ENCODE data around the gene COX19. TPM values are rescaled to one million over a fixed set of nuclear protein-coding genes. Genes with fewer than 3 reads are reported as not detected.

Gene COX19
- total RNA-seq, 4 donors from 2014 or later = 6.3 to 13.3 (median 9.7) TPM

DNA sequence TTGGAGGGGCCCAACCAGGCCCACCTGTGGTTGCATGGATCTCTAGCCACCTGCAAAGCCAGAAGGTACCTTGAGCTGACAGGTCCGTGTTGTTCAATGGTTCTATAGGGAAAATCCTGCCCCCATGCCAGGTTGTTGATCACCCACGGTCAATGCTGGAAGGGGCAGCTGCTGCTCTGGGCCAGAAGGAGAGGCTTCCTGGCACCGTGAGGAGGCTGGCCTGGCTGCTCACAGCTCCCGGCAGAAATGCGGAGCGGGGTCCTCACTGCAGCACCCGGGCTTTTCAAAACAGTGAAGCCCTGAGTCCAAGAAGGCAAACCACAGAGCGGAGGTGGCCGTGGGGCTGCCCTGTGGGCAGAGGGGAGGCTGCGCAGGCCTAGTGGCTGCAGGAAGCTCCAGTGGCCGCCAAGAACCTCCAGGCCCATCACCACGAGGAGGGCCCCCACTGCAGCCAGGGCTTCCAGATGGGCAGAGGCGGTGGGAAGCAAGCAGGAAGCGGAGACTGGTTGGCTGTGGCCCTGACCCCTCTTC, 44.0 kb upstream of the COX19 start:
- DNase-seq (ENCODE audit: extremely low spot score) = no peak
- 80% methylated on average over 12 of the region's 14 CpGs for WGBS
- Histone ChIP-seq H3K36me3 (peaks cover 0 to 59% (median 34%) of the 10 kb centered on the region in 4 donors), H3K4me1 (peaks cover 0 to 46% (median 16%) of the 10 kb centered on the region in 4 donors), H3K27me3 (no peaks in the 10 kb centered on the region), H3K4me3 (no peak overlapping the region), H3K9me3 (no peaks in the 10 kb centered on the region), H3K27ac (replicated peaks in 1 of 4) (no peak overlapping the region)
- intact Hi-C loops (cut with DNase I) = no loop called here
- TF ChIP-seq POLR2AphosphoS5 (IDR thresholded peaks at IDR 0.05) = no peak
- TF ChIP-seq POLR2A (IDR thresholded peaks at IDR 0.05; ENCODE audit: low read depth) = no peak
- TF ChIP-seq EP300 (IDR thresholded peaks at IDR 0.05) = no peak
- TF ChIP-seq, protein P1, sequence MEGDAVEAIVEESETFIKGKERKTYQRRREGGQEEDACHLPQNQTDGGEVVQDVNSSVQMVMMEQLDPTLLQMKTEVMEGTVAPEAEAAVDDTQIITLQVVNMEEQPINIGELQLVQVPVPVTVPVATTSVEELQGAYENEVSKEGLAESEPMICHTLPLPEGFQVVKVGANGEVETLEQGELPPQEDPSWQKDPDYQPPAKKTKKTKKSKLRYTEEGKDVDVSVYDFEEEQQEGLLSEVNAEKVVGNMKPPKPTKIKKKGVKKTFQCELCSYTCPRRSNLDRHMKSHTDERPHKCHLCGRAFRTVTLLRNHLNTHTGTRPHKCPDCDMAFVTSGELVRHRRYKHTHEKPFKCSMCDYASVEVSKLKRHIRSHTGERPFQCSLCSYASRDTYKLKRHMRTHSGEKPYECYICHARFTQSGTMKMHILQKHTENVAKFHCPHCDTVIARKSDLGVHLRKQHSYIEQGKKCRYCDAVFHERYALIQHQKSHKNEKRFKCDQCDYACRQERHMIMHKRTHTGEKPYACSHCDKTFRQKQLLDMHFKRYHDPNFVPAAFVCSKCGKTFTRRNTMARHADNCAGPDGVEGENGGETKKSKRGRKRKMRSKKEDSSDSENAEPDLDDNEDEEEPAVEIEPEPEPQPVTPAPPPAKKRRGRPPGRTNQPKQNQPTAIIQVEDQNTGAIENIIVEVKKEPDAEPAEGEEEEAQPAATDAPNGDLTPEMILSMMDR (IDR thresholded peaks at IDR 0.05) = no peak

DNA sequence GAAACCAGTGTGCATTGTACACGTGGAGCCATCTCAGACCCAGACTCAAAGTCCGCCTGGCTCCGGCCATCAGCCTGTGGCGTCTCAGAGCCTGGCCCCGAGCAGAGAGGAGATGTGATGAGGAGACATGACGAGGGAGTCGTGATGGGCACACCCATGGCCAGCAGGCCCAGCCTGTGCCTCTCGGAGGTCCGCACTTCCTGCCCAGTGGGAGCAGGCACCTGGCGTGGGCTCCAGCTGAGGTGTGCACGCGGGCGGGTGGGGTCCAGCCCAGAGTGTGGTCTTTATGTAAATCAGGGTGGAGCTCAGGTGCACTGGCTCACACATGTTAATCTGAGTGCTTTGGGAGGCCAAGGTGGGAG, 43.0 kb upstream of the COX19 start:
- DNase-seq (ENCODE audit: extremely low spot score) = no peak
- intact Hi-C loops (cut with DNase I) = no loop called here
- Histone ChIP-seq H3K9me3 (no peaks in the 10 kb centered on the region), H3K36me3 (peaks cover 0 to 59% (median 34%) of the 10 kb centered on the region in 4 donors), H3K4me1 (peaks cover 0 to 48% (median 23%) of the 10 kb centered on the region in 4 donors), H3K4me3 (no peak overlapping the region), H3K27ac (replicated peaks in 1 of 4) (no peak overlapping the region), H3K27me3 (no peaks in the 10 kb centered on the region)
- 94% methylated on average over 10 of the region's 13 CpGs for WGBS
- TF ChIP-seq EP300 (IDR thresholded peaks at IDR 0.05) = no peak
- TF ChIP-seq, protein P1 (IDR thresholded peaks at IDR 0.05) = no peak
- no peak for TF ChIP-seq POLR2A (IDR thresholded peaks at IDR 0.05; ENCODE audit: low read depth)
- TF ChIP-seq POLR2AphosphoS5 (IDR thresholded peaks at IDR 0.05) = no peak

DNA sequence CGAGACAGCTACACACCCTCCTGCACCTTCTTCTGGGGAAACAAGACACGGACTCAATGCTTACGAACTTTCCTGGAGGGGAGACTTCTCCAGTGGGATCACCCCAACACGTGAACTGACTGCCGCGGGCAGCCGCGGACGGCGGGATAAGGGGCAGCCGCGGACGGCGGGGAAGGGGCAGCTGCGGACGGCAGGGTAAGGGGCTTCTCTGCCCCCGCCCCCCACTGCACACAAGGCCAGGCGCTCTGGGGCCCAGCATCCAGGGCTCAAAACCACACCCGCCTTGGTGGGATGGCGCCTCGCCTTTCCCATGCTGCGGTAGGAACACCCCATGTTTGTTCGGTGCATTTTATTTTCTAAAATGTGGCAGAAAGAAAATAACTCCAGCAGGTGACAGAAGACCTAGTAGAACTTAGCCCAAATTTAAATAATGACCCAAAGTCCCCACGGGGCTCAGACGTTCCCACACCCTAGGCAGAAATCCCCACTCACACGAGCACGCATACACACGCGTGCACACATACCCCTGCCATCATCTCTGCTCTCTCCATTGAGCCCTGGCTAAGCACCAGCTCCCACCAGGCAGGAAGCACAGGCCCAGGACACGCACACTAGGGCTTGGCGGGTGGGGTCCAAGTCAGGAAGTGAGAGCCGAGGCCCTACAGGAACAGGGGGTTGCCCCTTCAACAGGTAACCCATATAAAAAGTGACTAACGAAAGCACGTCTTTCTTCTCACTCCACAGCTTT, 42.4 kb upstream of the COX19 start:
- DNase-seq (ENCODE audit: extremely low spot score) = no peak
- WGBS = 88% methylated on average over 16 of the region's 34 CpGs
- intact Hi-C loops (cut with DNase I) = no loop called here
- Histone ChIP-seq H3K27me3 (no peaks in the 10 kb centered on the region), H3K27ac (replicated peaks in 1 of 4) (no peak overlapping the region), H3K4me3 (no peak overlapping the region), H3K4me1 (peaks cover 0 to 48% (median 25%) of the 10 kb centered on the region in 4 donors), H3K9me3 (no peaks in the 10 kb centered on the region), H3K36me3 (peaks cover 0 to 54% (median 32%) of the 10 kb centered on the region in 4 donors)
- TF ChIP-seq POLR2A (IDR thresholded peaks at IDR 0.05; ENCODE audit: low read depth) (no peak), POLR2AphosphoS5 (IDR thresholded peaks at IDR 0.05) (no peak), EP300 (IDR thresholded peaks at IDR 0.05) (no peak)
- TF ChIP-seq, protein P1 (IDR thresholded peaks at IDR 0.05) = no peak

DNA sequence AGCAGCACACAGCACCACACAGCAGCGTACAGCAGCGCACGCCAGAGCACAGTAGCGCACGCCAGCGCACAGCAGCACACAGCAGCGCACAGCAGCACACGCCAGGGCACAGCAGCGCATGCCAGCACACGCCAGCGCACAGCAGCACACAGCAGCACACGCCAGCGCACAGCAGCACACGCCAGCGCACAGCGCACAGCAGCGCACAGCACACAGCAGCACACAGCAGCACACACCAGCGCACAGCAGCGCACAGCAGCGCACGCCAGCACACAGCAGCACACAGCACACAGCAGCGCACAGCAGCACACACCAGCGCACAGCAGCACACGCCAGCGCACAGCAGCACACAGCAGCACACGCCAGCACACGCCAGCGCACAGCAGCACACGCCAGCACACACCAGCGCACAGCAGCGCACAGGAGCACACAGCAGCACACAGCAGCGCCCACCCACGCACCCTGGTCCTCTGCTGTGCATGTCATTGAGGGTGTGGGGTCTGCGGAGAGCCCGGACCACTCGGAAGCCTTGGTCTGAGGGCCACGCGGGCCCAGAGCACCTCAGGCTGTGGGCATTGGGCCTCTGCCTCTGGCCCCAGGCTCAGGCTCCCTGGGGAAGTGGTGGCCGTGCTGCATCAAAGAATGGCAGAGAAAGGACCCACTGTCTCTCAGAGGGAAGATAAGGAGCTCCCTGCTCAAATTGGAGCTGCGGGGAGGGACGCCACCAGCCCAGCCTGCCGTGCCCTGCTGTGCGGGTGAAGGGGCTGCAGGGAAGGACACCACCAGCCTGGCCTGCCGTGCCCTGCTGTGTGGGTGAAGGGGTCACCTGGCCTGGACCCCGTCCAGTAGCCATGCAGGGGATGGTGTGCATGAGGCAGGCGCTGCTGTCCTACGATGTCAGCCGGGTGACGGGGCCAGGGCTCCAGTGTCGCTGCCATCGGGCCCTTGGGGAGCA, 41.5 kb upstream of the COX19 start:
- WGBS = 92% methylated on average over 25 of the region's 51 CpGs
- Histone ChIP-seq H3K4me3 (no peak overlapping the region), H3K36me3 (peaks cover 0 to 47% (median 29%) of the 10 kb centered on the region in 4 donors), H3K4me1 (peaks cover 0 to 56% (median 31%) of the 10 kb centered on the region in 4 donors), H3K27ac (replicated peaks in 1 of 4) (no peak overlapping the region), H3K27me3 (no peaks in the 10 kb centered on the region), H3K9me3 (no peaks in the 10 kb centered on the region)
- intact Hi-C loops (cut with DNase I) = no loop called here
- no peak for DNase-seq (ENCODE audit: extremely low spot score)
- TF ChIP-seq EP300 (IDR thresholded peaks at IDR 0.05) (no peak), POLR2AphosphoS5 (IDR thresholded peaks at IDR 0.05) (no peak), POLR2A (IDR thresholded peaks at IDR 0.05; ENCODE audit: low read depth) (no peak)
- TF ChIP-seq, protein P1 (IDR thresholded peaks at IDR 0.05) = no peak
